HEK293T (cell line): ENCODE results near the gene MSH3.

Experiments
- BHLHE40 ChIP-seq: fragments of 450-650 bp; IDR thresholded peaks from 2 replicates; pipeline ENCODE4 v1.6.1; 2016; ENCODE audit warnings: mild to moderate bottlenecking, moderate library complexity, borderline replicate concordance
- CTBP1 ChIP-seq: fragments of 450-650 bp; IDR thresholded peaks from 2 replicates; pipeline ENCODE4 v1.6.1; 2016; ENCODE audit warnings: borderline replicate concordance
- FOXA1 ChIP-seq: fragments of 450-650 bp; IDR thresholded peaks from 2 replicates; pipeline ENCODE4 v1.6.1; 2016; ENCODE audit warnings: mild to moderate bottlenecking
- FOXK2 ChIP-seq: fragments of 450-650 bp; IDR thresholded peaks from 2 replicates; pipeline ENCODE4 v1.6.1; 2016; ENCODE audit warnings: mild to moderate bottlenecking
- FOXM1 ChIP-seq: fragments of 450-650 bp; IDR thresholded peaks from 2 replicates; pipeline ENCODE4 v1.6.1; 2017; ENCODE audit warnings: mild to moderate bottlenecking, borderline replicate concordance
- LEF1 ChIP-seq: fragments of 450-650 bp; IDR thresholded peaks from 2 replicates; pipeline ENCODE4 v1.6.1; 2017; ENCODE audit warnings: mild to moderate bottlenecking, borderline replicate concordance
- NFRKB ChIP-seq: fragments of 450-650 bp; IDR thresholded peaks from 2 replicates; pipeline ENCODE4 v1.6.1; 2016; ENCODE audit warnings: mild to moderate bottlenecking, moderate library complexity
- SP1 ChIP-seq: fragments of 450-650 bp; IDR thresholded peaks from 2 replicates; pipeline ENCODE4 v1.6.1; 2017
- ZNF384 ChIP-seq: fragments of 450-650 bp; IDR thresholded peaks from 2 replicates; pipeline ENCODE4 v1.6.1; 2016

- no peak for TF ChIP-seq BHLHE40
- no peak for TF ChIP-seq NFRKB
- TF ChIP-seq LEF1, result no peak
- TF ChIP-seq CTBP1, result no peak
- TF ChIP-seq SP1, result no peak
- TF ChIP-seq FOXM1, result no peak
- no peak for TF ChIP-seq ZNF384
- no peak for TF ChIP-seq FOXK2
- no peak for TF ChIP-seq FOXA1
These were observed 105.6 kb downstream of the MSH3 start for GRCh38 chr5:80759866-80760577.
